ENCODE measurements around the gene CCNO. TPM values are rescaled to one million over a fixed set of nuclear protein-coding genes. Genes with fewer than 3 reads are reported as not detected.

CCNO gene
- total RNA-seq, 1 donor from 2014 or later = 1.6 TPM

- FAIRE-seq (no peak), DNase-seq (ENCODE audit: low read depth) (no peak)
- TF ChIP-seq CTCF (IDR thresholded peaks at IDR 0.05; ENCODE audit: insufficient read depth, low read length, severe bottlenecking) = no peak
- no peak overlapping the region for H3K4me3 ChIP-seq (ENCODE audit: low read depth, low read length)
- no peaks in the 10 kb centered on the region for H3K36me3 ChIP-seq (ENCODE audit: control insufficient read depth, insufficient read depth, low read length)
- no peaks in the 10 kb centered on the region for H3K27me3 ChIP-seq (ENCODE audit: control insufficient read depth, insufficient read depth, low read length)
Measured at GRCh38 chr5:55220433-55221185, 12.8 kb downstream of the CCNO start.

- Histone ChIP-seq H3K27me3 (ENCODE audit: control insufficient read depth, insufficient read depth, low read length) (no peaks in the 10 kb centered on the region), H3K4me3 (ENCODE audit: low read depth, low read length) (no peak overlapping the region), H3K36me3 (ENCODE audit: control insufficient read depth, insufficient read depth, low read length) (no peaks in the 10 kb centered on the region)
- no peak for TF ChIP-seq CTCF (IDR thresholded peaks at IDR 0.05; ENCODE audit: insufficient read depth, low read length, severe bottlenecking)
- no peak for DNase-seq (ENCODE audit: low read depth)
- FAIRE-seq = no peak
Measured at GRCh38 chr5:55219770-55220169, 13.6 kb downstream of the CCNO start.

GRCh38 chr5:55218967-55219366 is 14.4 kb downstream of the CCNO start:
- no peak for TF ChIP-seq CTCF (IDR thresholded peaks at IDR 0.05; ENCODE audit: insufficient read depth, low read length, severe bottlenecking)
- H3K36me3 ChIP-seq (ENCODE audit: control insufficient read depth, insufficient read depth, low read length) = no peaks in the 10 kb centered on the region
- DNase-seq (ENCODE audit: low read depth) (peak; percentile 97), FAIRE-seq (no peak)
- no peak overlapping the region for H3K4me3 ChIP-seq (ENCODE audit: low read depth, low read length)
- no peaks in the 10 kb centered on the region for H3K27me3 ChIP-seq (ENCODE audit: control insufficient read depth, insufficient read depth, low read length)

- TF ChIP-seq CTCF (IDR thresholded peaks at IDR 0.05; ENCODE audit: insufficient read depth, low read length, severe bottlenecking) = no peak
Measured at GRCh38 chr5:55211184-55211874, 22.1 kb downstream of the CCNO start.

DNA sequence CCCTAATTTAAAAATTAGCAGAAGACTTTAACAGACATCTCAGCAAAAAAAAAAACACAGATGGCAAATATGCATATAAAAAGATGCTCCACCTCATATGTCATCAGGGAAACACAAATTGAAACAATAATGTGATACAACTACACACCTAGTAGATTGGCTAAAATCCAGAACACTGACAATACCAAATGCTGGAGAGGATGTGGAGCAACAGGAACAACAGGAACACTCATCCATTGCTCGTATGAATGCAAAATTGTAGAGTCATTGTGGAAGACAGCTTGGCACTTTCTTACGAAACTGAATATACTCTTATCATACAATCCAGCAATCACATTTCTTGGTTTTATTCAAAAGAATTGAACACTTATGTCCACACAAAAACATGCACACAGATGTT is 28.4 kb downstream of the CCNO start:
- H3K27me3 ChIP-seq (ENCODE audit: control insufficient read depth, insufficient read depth, low read length) = no peaks in the 10 kb centered on the region
- H3K36me3 ChIP-seq (ENCODE audit: control insufficient read depth, insufficient read depth, low read length) = no peaks in the 10 kb centered on the region
- no peak for FAIRE-seq
- no peak for TF ChIP-seq CTCF (IDR thresholded peaks at IDR 0.05; ENCODE audit: insufficient read depth, low read length, severe bottlenecking)
- peak; percentile 79 for DNase-seq (ENCODE audit: low read depth)
- H3K4me3 ChIP-seq (ENCODE audit: low read depth, low read length) = no peak overlapping the region

More at GRCh38 chr5:55211184-55211874, 22.1 kb downstream of the CCNO start:
- FAIRE-seq (no peak), DNase-seq (ENCODE audit: low read depth) (peak; percentile 41)
- H3K27me3 ChIP-seq (ENCODE audit: control insufficient read depth, insufficient read depth, low read length) = no peaks in the 10 kb centered on the region
- no peaks in the 10 kb centered on the region for H3K36me3 ChIP-seq (ENCODE audit: control insufficient read depth, insufficient read depth, low read length)
- no peak overlapping the region for H3K4me3 ChIP-seq (ENCODE audit: low read depth, low read length)
